Activated B cell treated with CpG ODN at 0.5 μM for 24 hours (primary cell): ENCODE measurements around the gene SMIM35. TPM values are rescaled to one million over a fixed set of nuclear protein-coding genes. Genes with fewer than 3 reads are reported as not detected.

Experiments
- ATAC-seq: fragments of 200-7000 bp; cut with Tn5 transposase; one replicate; pipeline ENCODE4 v1.10.0; 2021; ENCODE audit warnings: low read depth, mild to moderate bottlenecking, moderate library complexity
- CTCF ChIA-PET: fragments of 350-600 bp; sonication (Branson Sonifier 250); formaldehyde crosslinking; loops from one replicate; lab custom pipeline; 2021; ENCODE audit warnings: antibody characterized with exemption; lab: Charles Lee
- POLR2A ChIA-PET: fragments of 350-600 bp; sonication (Branson Sonifier 250); formaldehyde crosslinking; loops from one replicate; lab custom pipeline; 2021; ENCODE audit warnings: antibody characterized with exemption; lab: Charles Lee
- DNase-seq: peaks from one replicate; pipeline ENCODE4 v3.0.0; 2022
- H3K27ac Mint-ChIP-seq: one replicate; pipeline ENCODE4 v1.8.0; 2020; ENCODE audit warnings: mixed read lengths
- H3K27me3 Mint-ChIP-seq: one replicate; pipeline ENCODE4 v1.8.0; 2021; ENCODE audit warnings: mixed read lengths
- H3K36me3 Mint-ChIP-seq: one replicate; pipeline ENCODE4 v1.8.0; 2021; ENCODE audit warnings: low read depth, mixed read lengths
- H3K4me1 Mint-ChIP-seq: one replicate; pipeline ENCODE4 v1.8.0; 2021; ENCODE audit warnings: mixed read lengths
- H3K4me3 Mint-ChIP-seq: one replicate; pipeline ENCODE4 v1.8.0; 2020; ENCODE audit warnings: mild to moderate bottlenecking, mixed read lengths
- H3K9me3 Mint-ChIP-seq: one replicate; pipeline ENCODE4 v1.8.0; 2020; ENCODE audit warnings: mixed read lengths
- intact Hi-C: fragments of 100-400 bp; cut with micrococcal nuclease; formaldehyde crosslinking; loops from one replicate; pipeline ENCODE4 v1.15.1; 2024
- total RNA-seq: library from RNA; stranded (reverse); gene quantifications from 2 replicates; pipeline ENCODE4 v1.2.3, GENCODE V29; 2022
- TF ChIP-seq, protein P1 (sequence below): fragments of 200-600 bp; IDR thresholded peaks from one replicate; pipeline ENCODE4 v1.8.0; 2022; ENCODE audit warnings: antibody characterized with exemption, mild to moderate bottlenecking

SMIM35 gene
- total RNA-seq, 1 donor from 2014 or later = 1.8 TPM

- H3K36me3 Mint-ChIP-seq = no peaks in the 10 kb centered on the region
- H3K9me3 Mint-ChIP-seq = no peaks in the 10 kb centered on the region
- peaks cover 29% of the 10 kb centered on the region for H3K27me3 Mint-ChIP-seq
- no peaks in the 10 kb centered on the region for H3K4me1 Mint-ChIP-seq
- no peak overlapping the region for H3K27ac Mint-ChIP-seq
- TF ChIP-seq, protein P1, sequence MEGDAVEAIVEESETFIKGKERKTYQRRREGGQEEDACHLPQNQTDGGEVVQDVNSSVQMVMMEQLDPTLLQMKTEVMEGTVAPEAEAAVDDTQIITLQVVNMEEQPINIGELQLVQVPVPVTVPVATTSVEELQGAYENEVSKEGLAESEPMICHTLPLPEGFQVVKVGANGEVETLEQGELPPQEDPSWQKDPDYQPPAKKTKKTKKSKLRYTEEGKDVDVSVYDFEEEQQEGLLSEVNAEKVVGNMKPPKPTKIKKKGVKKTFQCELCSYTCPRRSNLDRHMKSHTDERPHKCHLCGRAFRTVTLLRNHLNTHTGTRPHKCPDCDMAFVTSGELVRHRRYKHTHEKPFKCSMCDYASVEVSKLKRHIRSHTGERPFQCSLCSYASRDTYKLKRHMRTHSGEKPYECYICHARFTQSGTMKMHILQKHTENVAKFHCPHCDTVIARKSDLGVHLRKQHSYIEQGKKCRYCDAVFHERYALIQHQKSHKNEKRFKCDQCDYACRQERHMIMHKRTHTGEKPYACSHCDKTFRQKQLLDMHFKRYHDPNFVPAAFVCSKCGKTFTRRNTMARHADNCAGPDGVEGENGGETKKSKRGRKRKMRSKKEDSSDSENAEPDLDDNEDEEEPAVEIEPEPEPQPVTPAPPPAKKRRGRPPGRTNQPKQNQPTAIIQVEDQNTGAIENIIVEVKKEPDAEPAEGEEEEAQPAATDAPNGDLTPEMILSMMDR = no peak
- intact Hi-C loops = no loop called here
- ChIA-PET POLR2A (no interaction called here), CTCF (no interaction called here)
- no peak for ATAC-seq
- DNase-seq = no peak
- H3K4me3 Mint-ChIP-seq = no peak overlapping the region
These were observed 7.3 kb downstream of the SMIM35 start for GRCh38 chr11:118079491-118079890.

DNA sequence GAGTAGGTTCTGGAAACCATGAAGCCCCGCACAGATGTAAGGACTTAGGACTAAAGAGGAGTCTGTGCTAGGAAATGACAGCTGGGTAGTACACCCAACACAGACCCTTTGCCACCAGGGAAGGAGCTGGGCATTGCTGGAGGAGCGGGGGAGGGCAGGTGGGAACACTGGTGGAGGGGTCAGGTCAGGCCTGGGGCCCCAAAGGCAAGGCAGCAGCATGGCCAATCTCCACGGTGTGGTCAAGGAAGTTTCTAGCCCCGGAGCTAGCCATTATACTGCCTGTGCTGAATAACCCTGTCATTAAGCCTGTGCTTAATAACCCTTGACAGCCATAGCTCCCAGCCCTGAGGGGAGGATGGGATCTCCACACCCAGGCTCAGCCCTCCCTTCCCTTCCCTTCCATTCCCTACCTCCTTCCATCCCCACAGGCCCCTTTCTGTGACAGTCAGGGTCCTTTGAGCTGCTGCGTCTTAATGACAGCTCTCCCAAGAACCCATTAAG, 7.8 kb downstream of the SMIM35 start:
- no peak overlapping the region for H3K4me3 Mint-ChIP-seq
- no peaks in the 10 kb centered on the region for H3K9me3 Mint-ChIP-seq
- TF ChIP-seq, protein P1 = no peak
- H3K36me3 Mint-ChIP-seq = no peaks in the 10 kb centered on the region
- no peak for ATAC-seq
- intact Hi-C loops = no loop called here
- H3K27me3 Mint-ChIP-seq = peaks cover 29% of the 10 kb centered on the region
- H3K4me1 Mint-ChIP-seq = no peaks in the 10 kb centered on the region
- DNase-seq = no peak
- ChIA-PET POLR2A (interaction anchor here (0.5 kb wide), 1 partner anchor 97 kb away, joined by 3 read pairs; no protein-coding TSS in a partner anchor), CTCF (no interaction called here)
- H3K27ac Mint-ChIP-seq = no peak overlapping the region

GRCh38 chr11:118076754-118077281, 9.9 kb downstream of the SMIM35 start, which contains the start of gene TMPRSS4:
TMPRSS4 (plus strand) TSS chr11:118077078; CDS start chr11:118077303, 225 bp downstream.
- ChIA-PET POLR2A (no interaction called here), CTCF (no interaction called here)
- Mint-ChIP-seq H3K9me3 (no peaks in the 10 kb centered on the region), H3K36me3 (no peaks in the 10 kb centered on the region), H3K4me3 (no peak within 1 kb of the TSS), H3K27ac (no peak within 1 kb of the TSS), H3K4me1 (no peaks in the 10 kb centered on the region), H3K27me3 (peaks cover 26% of the 10 kb centered on the region)
- intact Hi-C loops = no loop called here
- ATAC-seq (no peak), DNase-seq (no peak)
- TF ChIP-seq, protein P1 = no peak

DNA sequence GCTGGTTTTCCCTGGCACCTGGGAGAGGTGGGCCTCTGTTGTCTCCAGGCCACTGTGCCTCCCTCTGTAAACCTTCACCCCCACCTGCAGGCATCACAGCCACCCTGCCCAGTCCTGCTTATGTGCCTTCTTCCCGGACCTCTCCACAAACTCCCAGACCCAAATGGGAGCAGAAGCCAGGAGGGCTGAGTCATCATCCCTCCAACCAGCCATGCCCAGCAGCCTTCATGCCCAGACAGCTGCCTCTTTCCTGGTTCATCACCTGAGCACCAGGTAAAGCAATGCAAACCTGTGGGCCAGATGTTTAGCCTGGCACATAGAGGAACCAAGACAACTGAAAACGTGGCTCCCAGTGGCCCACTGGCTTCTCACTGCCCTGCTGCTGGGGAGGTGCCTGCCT, 12.0 kb downstream of the SMIM35 start:
- ChIA-PET POLR2A (no interaction called here), CTCF (interaction anchor here (0.6 kb wide), 1 partner anchor 129 kb away, joined by 3 read pairs; no protein-coding TSS in a partner anchor)
- Mint-ChIP-seq H3K4me3 (no peak overlapping the region), H3K9me3 (no peaks in the 10 kb centered on the region), H3K36me3 (no peaks in the 10 kb centered on the region), H3K4me1 (no peaks in the 10 kb centered on the region), H3K27ac (no peak overlapping the region), H3K27me3 (peaks cover 18% of the 10 kb centered on the region)
- TF ChIP-seq, protein P1 = no peak
- intact Hi-C loops = no loop called here
- DNase-seq = no peak
- no peak for ATAC-seq

DNA sequence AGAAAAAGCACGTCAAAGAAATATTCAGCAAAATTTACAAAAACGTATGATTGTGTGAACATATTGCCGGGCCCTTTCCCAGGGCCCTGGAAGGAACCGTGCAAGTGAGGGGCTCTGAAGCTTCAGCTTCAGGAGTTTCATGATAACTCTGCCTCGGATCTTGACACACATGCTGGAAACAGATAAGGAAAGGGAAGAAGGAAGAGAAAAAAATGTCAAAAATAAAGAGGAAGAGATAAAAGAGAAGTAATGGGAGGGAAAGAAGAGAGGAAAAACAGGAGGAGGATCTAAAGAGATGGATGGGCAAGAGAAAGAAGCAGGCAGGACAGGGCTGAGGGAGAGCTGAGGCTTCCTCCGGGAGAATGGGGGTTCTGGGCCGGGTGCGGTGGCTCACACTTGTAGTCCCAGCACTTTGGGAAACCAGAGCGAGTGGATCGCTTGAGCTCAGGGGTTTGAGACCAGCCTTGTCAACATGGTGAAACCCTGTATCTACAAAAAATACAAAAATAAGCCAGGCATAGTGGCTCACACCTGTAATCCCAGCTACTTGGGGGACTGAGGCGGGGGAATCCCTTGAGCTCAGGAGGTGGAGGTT, 12.6 kb downstream of the SMIM35 start:
- Mint-ChIP-seq H3K4me1 (no peaks in the 10 kb centered on the region), H3K4me3 (no peak overlapping the region), H3K27ac (no peak overlapping the region), H3K27me3 (peaks cover 18% of the 10 kb centered on the region), H3K36me3 (no peaks in the 10 kb centered on the region), H3K9me3 (no peaks in the 10 kb centered on the region)
- CTCF ChIA-PET = interaction anchor here (0.6 kb wide), 1 partner anchor 128 kb away, joined by 3 read pairs; no protein-coding TSS in a partner anchor
- no peak for DNase-seq
- TF ChIP-seq, protein P1 = no peak
- POLR2A ChIA-PET = no interaction called here
- ATAC-seq = no peak
- intact Hi-C loops = no loop called here
